Measurements from ENCODE around the gene JPH3. TPM values are rescaled to one million over a fixed set of nuclear protein-coding genes. Genes with fewer than 3 reads are reported as not detected.
A peak's percentile ranks its signal among the peaks of the same experiment; 100 is the strongest.

JPH3 gene
- total RNA-seq, 4 donors from 2014 or later, result 0.22 to 1.1 (median 0.29) TPM; not detected in 1

- H3K4me3 ChIP-seq (replicated peaks in 1 of 3), result no peak overlapping the region
- H3K4me1 ChIP-seq, result no peaks in the 10 kb centered on the region
- TF ChIP-seq POLR2A (IDR thresholded peaks at IDR 0.05) (no peak), CTCF (IDR thresholded peaks at IDR 0.05) (no peak)
- peak in 1 of 2 donors; percentile 11 for DNase-seq
- H3K27ac ChIP-seq, result no peak overlapping the region
- H3K9me3 ChIP-seq, result no peaks in the 10 kb centered on the region
- 30 to 41% methylated on average over 15 of the region's 15 CpGs for WGBS, 2 donors
- intact Hi-C loops (cut with DNase I), result no loop called here
- no peaks in the 10 kb centered on the region for H3K36me3 ChIP-seq
- H3K27me3 ChIP-seq, result no peaks in the 10 kb centered on the region
Measured at GRCh38 chr16:87675111-87675719, 72.9 kb downstream of the JPH3 start.

GRCh38 chr16:87677830-87678229, 75.5 kb downstream of the JPH3 start:
- WGBS, 2 donors, result 78 to 79% methylated on average over 5 of the region's 5 CpGs
- H3K36me3 ChIP-seq, result no peaks in the 10 kb centered on the region
- DNase-seq, result no peak
- H3K27ac ChIP-seq, result no peak overlapping the region
- TF ChIP-seq POLR2A (IDR thresholded peaks at IDR 0.05), result no peak
- no peak for TF ChIP-seq CTCF (IDR thresholded peaks at IDR 0.05)
- no peaks in the 10 kb centered on the region for H3K4me1 ChIP-seq
- intact Hi-C loops (cut with DNase I), result no loop called here
- no peaks in the 10 kb centered on the region for H3K27me3 ChIP-seq
- no peak overlapping the region for H3K4me3 ChIP-seq (replicated peaks in 1 of 3)
- H3K9me3 ChIP-seq, result no peaks in the 10 kb centered on the region

- Histone ChIP-seq H3K4me3 (replicated peaks in 1 of 3) (no peak overlapping the region), H3K36me3 (no peaks in the 10 kb centered on the region), H3K4me1 (no peaks in the 10 kb centered on the region), H3K27ac (no peak overlapping the region), H3K9me3 (no peaks in the 10 kb centered on the region), H3K27me3 (no peaks in the 10 kb centered on the region)
- TF ChIP-seq CTCF (IDR thresholded peaks at IDR 0.05) (no peak), POLR2A (IDR thresholded peaks at IDR 0.05) (no peak)
- 34 to 40% methylated on average over 14 of the region's 14 CpGs for WGBS, 2 donors
- intact Hi-C loops (cut with DNase I), result no loop called here
- DNase-seq, result no peak
Measured at GRCh38 chr16:87678618-87679017, 76.3 kb downstream of the JPH3 start.

GRCh38 chr16:87679593-87680271, 77.4 kb downstream of the JPH3 start:
- intact Hi-C loops (cut with DNase I), result no loop called here
- no peak for DNase-seq
- WGBS, 2 donors, result 89% methylated on average over 5 to 15 of the region's 18 CpGs

More at GRCh38 chr16:87679593-87680271, 77.4 kb downstream of the JPH3 start:
- H3K27me3 ChIP-seq, result no peaks in the 10 kb centered on the region
- TF ChIP-seq CTCF (IDR thresholded peaks at IDR 0.05) (no peak), POLR2A (IDR thresholded peaks at IDR 0.05) (no peak)
- H3K4me3 ChIP-seq (replicated peaks in 1 of 3), result no peak overlapping the region
- no peaks in the 10 kb centered on the region for H3K9me3 ChIP-seq
- H3K36me3 ChIP-seq, result no peaks in the 10 kb centered on the region
- no peaks in the 10 kb centered on the region for H3K4me1 ChIP-seq
- H3K27ac ChIP-seq, result no peak overlapping the region
